NCI-H1694 (cell line): ENCODE results near the gene SERINC1.
"Not testable (repeated sequence)": the region's sequence is repeated elsewhere in the genome, so short reads cannot be mapped to it uniquely, and the experiment has no call there.

ENCODE experiments used
- DNase-seq: peaks from one replicate; lab custom pipeline; 2025; lab: John Stamatoyannopoulos, UW

Gene SERINC1

GRCh38 chr6:122471107-122472021 is at the start of gene SERINC1:
SERINC1 (minus strand) TSS chr6:122471807; CDS start chr6:122471737, 70 bp downstream.
- peak; percentile 92 for DNase-seq

- no peak for DNase-seq
These were observed 39.8 kb upstream of the SERINC1 start for GRCh38 chr6:122511193-122511924.

GRCh38 chr6:122505170-122505569 is 33.6 kb upstream of the SERINC1 start:
- DNase-seq, result not testable (repeated sequence)

- DNase-seq, result no peak
These were observed 29.9 kb upstream of the SERINC1 start for GRCh38 chr6:122501475-122501874.

- DNase-seq, result no peak
These were observed 24.0 kb upstream of the SERINC1 start for GRCh38 chr6:122495612-122496011.

- no peak for DNase-seq
These were observed 23.2 kb upstream of the SERINC1 start for GRCh38 chr6:122494665-122495272.

- DNase-seq, result peak; percentile 54
These were observed 20.4 kb upstream of the SERINC1 start for GRCh38 chr6:122491919-122492555.

- no peak for DNase-seq
These were observed 19.0 kb upstream of the SERINC1 start for GRCh38 chr6:122490607-122491006.

GRCh38 chr6:122484760-122485159 is 13.2 kb upstream of the SERINC1 start:
- DNase-seq, result no peak

- DNase-seq, result no peak
These were observed 11.1 kb upstream of the SERINC1 start for GRCh38 chr6:122482750-122483080.

GRCh38 chr6:122476131-122476530 is 4.5 kb upstream of the SERINC1 start:
- peak; percentile 16 for DNase-seq

- DNase-seq, result no peak
These were observed 374 bp upstream of the SERINC1 start for GRCh38 chr6:122472022-122472340.

- DNase-seq, result no peak
These were observed 9.7 kb downstream of the SERINC1 start for GRCh38 chr6:122461885-122462284.

GRCh38 chr6:122459865-122460416 is 11.7 kb downstream of the SERINC1 start:
- not testable (repeated sequence) for DNase-seq

- no peak for DNase-seq
These were observed 12.4 kb downstream of the SERINC1 start for GRCh38 chr6:122459240-122459639.

- no peak for DNase-seq
These were observed 13.5 kb downstream of the SERINC1 start for GRCh38 chr6:122458087-122458486.

GRCh38 chr6:122455116-122455515 is 16.5 kb downstream of the SERINC1 start:
- DNase-seq, result not testable (repeated sequence)

GRCh38 chr6:122454673-122455072 is 16.9 kb downstream of the SERINC1 start:
- no peak for DNase-seq

- no peak for DNase-seq
These were observed 19.1 kb downstream of the SERINC1 start for GRCh38 chr6:122452509-122452908.

GRCh38 chr6:122449069-122449468 is 22.5 kb downstream of the SERINC1 start:
- DNase-seq, result no peak

GRCh38 chr6:122445274-122445673 is 26.3 kb downstream of the SERINC1 start:
- no peak for DNase-seq

- DNase-seq, result no peak
These were observed 32.6 kb downstream of the SERINC1 start for GRCh38 chr6:122438975-122439374.
